Panc1 (cell line): ENCODE data around the gene MOGAT3.

Experiments
- CTCF ChIP-seq: fragments of 450-650 bp; IDR thresholded peaks from 2 replicates; pipeline ENCODE4 v1.5.1; 2017; ENCODE audit warnings: mild to moderate bottlenecking
- POLR2AphosphoS5 ChIP-seq: IDR thresholded peaks from 2 replicates; pipeline ENCODE4 v1.6.1; 2012; ENCODE audit warnings: mild to moderate bottlenecking, low read depth, low read length, moderate library complexity
- SIN3A ChIP-seq: IDR thresholded peaks from 2 replicates; pipeline ENCODE4 v1.6.1; 2012; ENCODE audit warnings: low read depth, mild to moderate bottlenecking, low read length, moderate library complexity, borderline replicate concordance; ENCODE audit not compliant: insufficient read depth

DNA sequence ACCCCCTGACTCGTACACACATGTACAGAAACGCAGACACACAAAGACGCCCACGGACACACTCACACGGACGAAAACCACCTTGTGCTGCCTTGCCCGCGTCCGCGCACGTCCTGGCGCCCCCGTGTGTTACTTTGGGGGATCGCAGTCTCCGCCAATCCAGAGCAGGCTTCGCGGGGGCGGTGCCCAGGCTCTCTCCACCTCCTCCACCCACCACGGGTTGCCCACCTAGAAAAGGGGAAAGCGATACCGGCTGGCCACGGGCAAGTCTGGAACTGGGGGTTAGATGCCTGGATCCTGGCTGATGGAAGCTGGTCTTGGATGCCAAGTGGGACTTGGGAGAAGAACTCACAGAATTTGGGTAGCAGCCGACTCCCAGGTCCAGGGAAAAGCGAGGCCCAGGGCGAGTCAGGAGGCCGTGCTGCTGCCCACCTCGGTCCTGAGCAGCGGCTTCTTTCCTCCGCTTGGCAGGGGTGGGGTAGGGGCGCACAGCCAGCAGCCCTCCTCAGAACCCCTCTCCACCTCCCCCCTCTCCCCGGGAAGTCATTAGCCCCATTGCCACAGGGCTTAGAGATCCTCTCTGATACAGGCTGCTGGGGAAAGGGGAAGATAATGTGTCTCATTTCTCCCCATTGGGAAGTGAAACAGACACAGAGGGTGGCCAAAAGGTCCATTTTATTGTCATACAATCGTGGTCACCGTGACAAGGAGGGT, 30.8 kb downstream of the MOGAT3 start:
- TF ChIP-seq CTCF = peak; percentile 98
- no peak for TF ChIP-seq SIN3A
- no peak for TF ChIP-seq POLR2AphosphoS5
